NCI-H187 treated with DMSO at 0.1 percent for 48 hours (cell line): ENCODE measurements around the gene TBC1D17.

Source experiments
- DNase-seq: peaks from one replicate; lab custom pipeline; 2025; lab: John Stamatoyannopoulos, UW

Gene TBC1D17

GRCh38 chr19:49894011-49894664 is 16.6 kb downstream of the TBC1D17 start:
- DNase-seq, result no peak

- DNase-seq, result no peak
Measured at GRCh38 chr19:49894879-49895565, 17.5 kb downstream of the TBC1D17 start.

- no peak for DNase-seq
Measured at GRCh38 chr19:49895566-49896297, 18.2 kb downstream of the TBC1D17 start.

GRCh38 chr19:49896863-49897621 is 19.5 kb downstream of the TBC1D17 start, which contains the start of gene IL4I1:
Gene IL4I1 (minus strand): TSS chr19:49896887. CDS start chr19:49896160, 727 bp downstream.
- no peak for DNase-seq

GRCh38 chr19:49904136-49904535 is 26.6 kb downstream of the TBC1D17 start:
- DNase-seq, result no peak

- DNase-seq, result no peak
Measured at GRCh38 chr19:49906879-49907564, 29.5 kb downstream of the TBC1D17 start.

GRCh38 chr19:49907745-49908446 is 30.4 kb downstream of the TBC1D17 start:
- DNase-seq, result no peak

- DNase-seq, result no peak
Measured at GRCh38 chr19:49908480-49909420, 31.2 kb downstream of the TBC1D17 start.

- no peak for DNase-seq
Measured at GRCh38 chr19:49910179-49910578, 32.7 kb downstream of the TBC1D17 start.

- no peak for DNase-seq
Measured at GRCh38 chr19:49911381-49912145, 34.1 kb downstream of the TBC1D17 start.

- DNase-seq, result no peak
Measured at GRCh38 chr19:49912965-49913685, 35.6 kb downstream of the TBC1D17 start.

- DNase-seq, result no peak
Measured at GRCh38 chr19:49913720-49914119, 36.2 kb downstream of the TBC1D17 start.

- DNase-seq, result no peak
Measured at GRCh38 chr19:49915271-49915670, 37.8 kb downstream of the TBC1D17 start.

GRCh38 chr19:49916839-49917733 is 39.6 kb downstream of the TBC1D17 start:
- no peak for DNase-seq

GRCh38 chr19:49918089-49918488 is 40.6 kb downstream of the TBC1D17 start:
- no peak for DNase-seq

- DNase-seq, result peak; percentile 13
Measured at GRCh38 chr19:49920624-49921363, 43.3 kb downstream of the TBC1D17 start.
